ENCODE measurements around the gene RPL6. TPM values are rescaled to one million over a fixed set of nuclear protein-coding genes. Genes with fewer than 3 reads are reported as not detected.

Gene RPL6
- total RNA-seq, 6 donors from 2014 or later: 540 to 983 (median 822) TPM

DNA sequence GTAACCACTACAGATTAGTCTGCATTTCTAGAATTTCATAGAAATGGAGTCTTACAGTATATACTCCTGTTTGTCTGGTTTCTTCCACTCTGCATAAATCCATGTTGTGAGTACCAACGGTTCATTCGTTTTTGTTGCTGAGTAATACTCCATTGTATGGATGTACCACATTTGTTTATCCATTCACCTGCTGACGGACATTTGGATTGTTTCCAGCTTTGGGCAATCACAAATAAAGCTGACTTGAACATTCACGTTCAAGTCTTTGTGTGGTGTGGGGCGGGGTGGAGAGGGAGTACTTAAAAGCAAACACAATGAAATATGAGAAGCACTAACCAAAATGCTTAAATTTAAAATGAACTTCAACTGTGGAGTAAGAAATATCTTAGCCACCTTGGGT, 34.3 kb downstream of the RPL6 start:
- no peak for DNase-seq
- H3K27me3 ChIP-seq: no peaks in the 10 kb centered on the region
- no peak for TF ChIP-seq POLR2AphosphoS5 (IDR thresholded peaks at IDR 0.05)
- no peak for TF ChIP-seq EP300 (IDR thresholded peaks at IDR 0.05)
- ATAC-seq (ENCODE audit: low FRiP score in 2 of 2): no peak
- H3K27ac ChIP-seq: no peak overlapping the region
- H3K9me3 ChIP-seq: no peaks in the 10 kb centered on the region
- 72 to 80% methylated on average over 5 of the region's 5 CpGs for WGBS, 2 donors
- no peak overlapping the region for H3K4me3 ChIP-seq
- H3K36me3 ChIP-seq: no peaks in the 10 kb centered on the region
- H3K4me1 ChIP-seq: peaks cover under 1 to 17% (median 3%) of the 10 kb centered on the region in 4 donors

- no peaks in the 10 kb centered on the region for H3K27me3 ChIP-seq
- no peak for TF ChIP-seq EP300 (IDR thresholded peaks at IDR 0.05)
- TF ChIP-seq POLR2AphosphoS5 (IDR thresholded peaks at IDR 0.05): no peak
- TF ChIP-seq POLR2A (IDR thresholded peaks at IDR 0.05): no peak
- TF ChIP-seq, protein P1, sequence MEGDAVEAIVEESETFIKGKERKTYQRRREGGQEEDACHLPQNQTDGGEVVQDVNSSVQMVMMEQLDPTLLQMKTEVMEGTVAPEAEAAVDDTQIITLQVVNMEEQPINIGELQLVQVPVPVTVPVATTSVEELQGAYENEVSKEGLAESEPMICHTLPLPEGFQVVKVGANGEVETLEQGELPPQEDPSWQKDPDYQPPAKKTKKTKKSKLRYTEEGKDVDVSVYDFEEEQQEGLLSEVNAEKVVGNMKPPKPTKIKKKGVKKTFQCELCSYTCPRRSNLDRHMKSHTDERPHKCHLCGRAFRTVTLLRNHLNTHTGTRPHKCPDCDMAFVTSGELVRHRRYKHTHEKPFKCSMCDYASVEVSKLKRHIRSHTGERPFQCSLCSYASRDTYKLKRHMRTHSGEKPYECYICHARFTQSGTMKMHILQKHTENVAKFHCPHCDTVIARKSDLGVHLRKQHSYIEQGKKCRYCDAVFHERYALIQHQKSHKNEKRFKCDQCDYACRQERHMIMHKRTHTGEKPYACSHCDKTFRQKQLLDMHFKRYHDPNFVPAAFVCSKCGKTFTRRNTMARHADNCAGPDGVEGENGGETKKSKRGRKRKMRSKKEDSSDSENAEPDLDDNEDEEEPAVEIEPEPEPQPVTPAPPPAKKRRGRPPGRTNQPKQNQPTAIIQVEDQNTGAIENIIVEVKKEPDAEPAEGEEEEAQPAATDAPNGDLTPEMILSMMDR (IDR thresholded peaks at IDR 0.05): no peak
- no peak overlapping the region for H3K27ac ChIP-seq
- peaks cover 0 to 8% (median 4%) of the 10 kb centered on the region in 4 donors for H3K4me1 ChIP-seq
- DNase-seq: no peak
- no peaks in the 10 kb centered on the region for H3K36me3 ChIP-seq
- no peak for ATAC-seq (ENCODE audit: low FRiP score in 2 of 2)
- no peak overlapping the region for H3K4me3 ChIP-seq
- WGBS, 2 donors: 88 to 90% methylated on average over 3 of the region's 3 CpGs
- no peaks in the 10 kb centered on the region for H3K9me3 ChIP-seq
These were observed 35.2 kb downstream of the RPL6 start for GRCh38 chr12:112374166-112374740.

DNA sequence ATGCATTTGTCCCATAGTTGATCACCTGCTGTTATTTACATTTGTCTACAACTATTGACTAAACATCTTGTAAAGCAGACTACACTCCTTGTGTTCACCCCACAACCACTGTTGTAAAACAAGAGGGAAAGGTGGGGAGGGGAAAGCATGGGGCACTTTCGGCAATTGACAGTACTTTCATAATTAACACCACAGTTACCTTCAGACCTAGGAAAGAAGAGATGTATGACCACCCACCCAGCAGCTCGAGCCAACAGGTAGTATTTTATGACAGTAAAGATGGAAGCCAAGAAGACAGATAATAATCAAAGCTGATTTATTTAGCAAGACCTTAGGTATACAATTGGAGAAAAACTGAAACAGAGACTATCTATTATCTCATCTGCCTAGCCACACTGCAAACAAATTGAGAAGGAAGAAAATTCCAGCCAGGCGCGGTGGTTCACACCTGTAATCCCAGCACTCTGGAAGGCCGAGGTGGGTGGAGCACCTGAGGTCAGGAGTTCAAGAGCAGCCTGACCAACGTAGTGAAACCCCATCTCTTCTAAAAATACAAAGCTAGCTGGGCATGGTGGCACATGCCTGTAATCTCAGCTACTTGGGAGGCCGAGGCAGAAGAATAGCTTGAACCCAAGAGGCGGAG, 38.4 kb downstream of the RPL6 start:
- H3K36me3 ChIP-seq: no peaks in the 10 kb centered on the region
- H3K4me3 ChIP-seq: no peak overlapping the region
- H3K27me3 ChIP-seq: no peaks in the 10 kb centered on the region
- DNase-seq (no peak), ATAC-seq (ENCODE audit: low FRiP score in 2 of 2) (no peak)
- H3K4me1 ChIP-seq: peaks cover 0 to 7% (median 4%) of the 10 kb centered on the region in 4 donors
- no peak overlapping the region for H3K27ac ChIP-seq
- TF ChIP-seq POLR2A (IDR thresholded peaks at IDR 0.05): no peak
- TF ChIP-seq, protein P1 (IDR thresholded peaks at IDR 0.05): no peak
- 76 to 83% methylated on average over 7 to 8 of the region's 8 CpGs for WGBS, 2 donors
- no peaks in the 10 kb centered on the region for H3K9me3 ChIP-seq

GRCh38 chr12:112370199-112370598, 39.2 kb downstream of the RPL6 start:
- H3K27me3 ChIP-seq: no peaks in the 10 kb centered on the region
- DNase-seq (no peak), ATAC-seq (ENCODE audit: low FRiP score in 2 of 2) (no peak)
- H3K4me3 ChIP-seq: no peak overlapping the region
- no peak overlapping the region for H3K27ac ChIP-seq
- no peaks in the 10 kb centered on the region for H3K9me3 ChIP-seq
- H3K4me1 ChIP-seq: peaks cover 0 to 7% (median 4%) of the 10 kb centered on the region in 4 donors
- WGBS, 2 donors: 24 to 37% methylated on average over 1 of the region's 1 CpG
- no peak for TF ChIP-seq EP300 (IDR thresholded peaks at IDR 0.05)
- TF ChIP-seq POLR2A (IDR thresholded peaks at IDR 0.05): no peak
- TF ChIP-seq POLR2AphosphoS5 (IDR thresholded peaks at IDR 0.05): no peak
- TF ChIP-seq, protein P1 (IDR thresholded peaks at IDR 0.05): no peak
- no peaks in the 10 kb centered on the region for H3K36me3 ChIP-seq

- ATAC-seq (ENCODE audit: low FRiP score in 2 of 2) (no peak), DNase-seq (no peak)
- Histone ChIP-seq H3K4me1 (peaks cover 0 to 7% (median 4%) of the 10 kb centered on the region in 4 donors), H3K4me3 (no peak overlapping the region), H3K27me3 (no peaks in the 10 kb centered on the region), H3K9me3 (no peaks in the 10 kb centered on the region), H3K27ac (no peak overlapping the region), H3K36me3 (no peaks in the 10 kb centered on the region)
- WGBS, 2 donors: 66 to 77% methylated on average over 6 of the region's 6 CpGs
- TF ChIP-seq POLR2AphosphoS5 (IDR thresholded peaks at IDR 0.05) (no peak), EP300 (IDR thresholded peaks at IDR 0.05) (no peak), POLR2A (IDR thresholded peaks at IDR 0.05) (no peak)
- TF ChIP-seq, protein P1 (IDR thresholded peaks at IDR 0.05): no peak
These were observed 40.5 kb downstream of the RPL6 start for GRCh38 chr12:112368856-112369255.
